GM23248 (cell line): ENCODE measurements around the gene LHFPL2.

Experiments
- EZH2 ChIP-seq: fragments of 200-600 bp; sonication (generic); IDR thresholded peaks from 2 replicates; pipeline ENCODE4 v1.6.1; 2018; ENCODE audit warnings: antibody characterized with exemption, mild to moderate bottlenecking; ENCODE audit not compliant: insufficient read depth, poor library complexity, severe bottlenecking
- EZH2phosphoT487 ChIP-seq: fragments of 200-600 bp; sonication (generic); IDR thresholded peaks from 2 replicates; pipeline ENCODE4 v1.6.1; 2018; ENCODE audit warnings: antibody characterized with exemption, moderate library complexity, mild to moderate bottlenecking, low read depth; ENCODE audit not compliant: insufficient read depth

- TF ChIP-seq EZH2phosphoT487 (no peak), EZH2 (no peak)
Measured at GRCh38 chr5:78659114-78659513, 10.5 kb upstream of the LHFPL2 start.
